ENCODE results near the gene RHOF.
"Not testable (repeated sequence)": the region's sequence is repeated elsewhere in the genome, so short reads cannot be mapped to it uniquely, and the experiment has no call there.

Gene RHOF

DNA sequence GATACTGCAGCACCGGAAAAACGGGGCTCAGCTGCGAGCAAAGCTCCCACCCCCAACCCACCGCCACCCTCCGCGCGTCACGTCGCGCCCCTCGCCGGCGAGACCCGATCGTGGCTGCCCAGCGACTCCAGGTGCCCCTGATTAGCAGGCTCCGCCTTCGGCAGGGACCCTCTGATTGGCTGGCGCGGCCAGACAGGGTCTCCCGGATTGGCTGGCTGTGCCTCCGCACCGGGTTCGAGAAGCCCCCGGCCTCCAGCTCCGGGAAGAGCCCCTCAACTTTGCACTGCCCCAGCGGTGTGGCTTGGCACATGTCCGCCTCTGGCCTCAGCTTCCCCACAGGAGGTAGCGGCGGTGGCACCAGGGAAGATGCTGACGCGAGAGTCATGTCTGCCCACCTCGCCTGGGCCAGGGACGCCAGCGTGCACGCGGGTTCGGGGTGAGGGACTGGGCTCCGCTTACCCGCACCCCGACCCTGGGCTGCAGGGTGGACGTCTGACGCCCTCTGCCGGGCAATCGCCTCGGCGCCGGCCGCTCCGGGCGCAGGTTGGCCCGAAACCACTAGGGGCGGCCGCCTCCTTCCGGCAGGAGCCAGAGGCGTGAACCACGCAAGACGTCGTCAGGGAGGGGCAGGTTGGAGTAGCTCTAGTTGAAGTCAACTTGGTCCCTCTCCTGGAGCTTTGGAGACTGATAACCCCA is 498 bp upstream of the RHOF start:
- in situ Hi-C loops (cut with HindIII; ENCODE audit: low sequenced_read_pairs): no loop called here

DNA sequence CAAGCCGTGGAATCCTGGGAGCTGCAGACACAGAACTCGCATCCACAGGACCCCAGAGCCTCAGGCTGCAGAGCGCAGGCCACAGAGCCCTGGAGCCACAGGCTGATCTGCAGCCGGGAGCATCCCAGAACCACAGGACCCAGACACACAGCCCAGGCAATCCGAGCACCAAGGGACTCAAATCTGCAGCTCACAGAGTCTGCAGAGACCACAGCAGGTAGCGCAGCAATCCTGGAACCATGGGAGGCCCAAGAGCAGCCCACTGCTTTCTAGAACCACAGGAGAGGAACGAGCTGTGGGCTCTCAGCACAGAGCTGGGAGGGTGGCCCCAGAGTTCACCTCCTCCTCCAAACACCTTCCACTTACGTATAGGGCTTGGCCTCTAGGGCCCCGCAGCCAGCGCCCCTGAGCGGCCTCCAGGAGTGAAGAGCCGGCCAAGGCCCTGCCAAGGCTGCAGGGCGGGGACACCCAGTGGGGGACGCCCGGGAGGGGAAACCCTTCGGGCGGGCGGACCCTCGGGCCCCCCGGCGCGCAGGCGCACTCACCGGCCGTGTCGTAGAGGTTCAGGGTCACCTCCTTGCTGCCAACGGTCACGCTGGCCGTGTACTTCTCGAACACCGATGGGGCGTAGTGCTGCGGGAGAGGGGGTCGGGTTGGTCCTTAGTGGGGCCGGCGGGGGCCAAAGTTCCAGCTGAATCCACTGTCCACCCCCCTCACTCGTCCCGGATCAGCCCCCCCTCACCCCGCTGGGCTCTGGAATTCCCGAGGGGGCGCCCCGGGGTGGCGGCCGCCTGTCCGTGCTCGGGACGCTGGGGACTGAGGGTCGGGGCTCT is 665 bp downstream of the RHOF start:
- in situ Hi-C loops (cut with HindIII; ENCODE audit: low sequenced_read_pairs): no loop called here

DNA sequence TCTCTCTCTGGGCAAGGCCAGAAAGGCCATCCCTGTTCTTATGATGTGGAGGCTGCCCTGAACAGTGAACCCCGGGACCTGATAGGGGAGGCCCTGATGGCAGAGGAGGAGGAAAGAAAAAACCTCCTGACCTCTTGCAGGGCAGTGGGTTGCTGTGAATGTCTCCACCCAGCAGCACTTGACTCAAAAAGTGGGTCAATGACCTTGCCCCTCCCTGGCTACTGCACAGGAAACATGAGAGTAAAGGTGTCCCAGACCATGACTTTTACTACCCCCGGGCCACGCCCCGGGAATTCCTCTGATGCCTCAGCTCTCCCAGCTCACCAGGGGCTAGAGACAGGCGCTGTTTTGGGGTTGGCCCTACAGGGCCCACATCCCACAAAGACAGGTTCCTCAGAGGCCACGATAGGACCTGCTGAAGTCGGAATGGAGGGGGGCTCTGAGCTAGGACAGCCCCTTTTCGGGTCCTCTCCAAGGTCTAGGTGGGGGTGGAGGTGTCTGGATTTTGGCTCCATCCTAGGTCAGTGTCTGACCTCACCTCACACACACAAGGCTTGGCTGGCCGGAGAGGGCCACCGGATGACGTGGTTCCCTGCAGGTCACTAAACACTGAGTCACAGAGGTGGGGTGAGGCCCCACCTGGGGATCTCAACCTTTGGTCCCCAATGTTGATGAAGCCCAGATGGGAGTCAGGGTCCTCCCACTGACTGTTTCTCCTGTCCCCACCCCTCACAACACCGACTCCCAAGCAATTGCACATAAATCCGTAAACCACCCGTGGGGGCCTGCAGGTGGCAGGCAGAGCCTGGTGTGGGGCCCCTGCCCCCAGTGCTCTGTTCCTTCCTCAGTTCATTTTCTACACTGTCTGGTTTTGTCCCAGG is 1.6 kb downstream of the RHOF start:
- in situ Hi-C loops (cut with HindIII; ENCODE audit: low sequenced_read_pairs): no loop called here

DNA sequence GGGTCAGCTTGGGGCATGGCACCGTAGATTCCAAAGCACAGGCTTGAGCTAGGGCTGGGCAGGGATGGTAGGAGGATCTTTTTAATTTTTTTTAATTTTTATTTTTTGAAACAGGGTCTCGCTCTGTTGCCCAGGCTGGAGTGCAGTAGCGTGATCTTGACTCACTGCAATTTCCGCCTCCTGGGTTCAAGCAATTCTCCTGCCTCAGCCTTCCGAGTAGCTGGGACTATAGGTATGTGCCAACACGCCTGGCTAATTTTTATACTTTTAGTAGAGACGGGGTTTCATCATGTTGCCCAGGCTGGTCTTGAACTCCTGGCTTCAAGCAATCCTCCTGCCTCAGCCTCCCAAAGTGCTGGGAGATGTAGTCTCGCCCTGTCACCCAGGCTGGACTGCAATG is 2.7 kb downstream of the RHOF start:
- in situ Hi-C loops (cut with HindIII; ENCODE audit: low sequenced_read_pairs): not testable (repeated sequence)

DNA sequence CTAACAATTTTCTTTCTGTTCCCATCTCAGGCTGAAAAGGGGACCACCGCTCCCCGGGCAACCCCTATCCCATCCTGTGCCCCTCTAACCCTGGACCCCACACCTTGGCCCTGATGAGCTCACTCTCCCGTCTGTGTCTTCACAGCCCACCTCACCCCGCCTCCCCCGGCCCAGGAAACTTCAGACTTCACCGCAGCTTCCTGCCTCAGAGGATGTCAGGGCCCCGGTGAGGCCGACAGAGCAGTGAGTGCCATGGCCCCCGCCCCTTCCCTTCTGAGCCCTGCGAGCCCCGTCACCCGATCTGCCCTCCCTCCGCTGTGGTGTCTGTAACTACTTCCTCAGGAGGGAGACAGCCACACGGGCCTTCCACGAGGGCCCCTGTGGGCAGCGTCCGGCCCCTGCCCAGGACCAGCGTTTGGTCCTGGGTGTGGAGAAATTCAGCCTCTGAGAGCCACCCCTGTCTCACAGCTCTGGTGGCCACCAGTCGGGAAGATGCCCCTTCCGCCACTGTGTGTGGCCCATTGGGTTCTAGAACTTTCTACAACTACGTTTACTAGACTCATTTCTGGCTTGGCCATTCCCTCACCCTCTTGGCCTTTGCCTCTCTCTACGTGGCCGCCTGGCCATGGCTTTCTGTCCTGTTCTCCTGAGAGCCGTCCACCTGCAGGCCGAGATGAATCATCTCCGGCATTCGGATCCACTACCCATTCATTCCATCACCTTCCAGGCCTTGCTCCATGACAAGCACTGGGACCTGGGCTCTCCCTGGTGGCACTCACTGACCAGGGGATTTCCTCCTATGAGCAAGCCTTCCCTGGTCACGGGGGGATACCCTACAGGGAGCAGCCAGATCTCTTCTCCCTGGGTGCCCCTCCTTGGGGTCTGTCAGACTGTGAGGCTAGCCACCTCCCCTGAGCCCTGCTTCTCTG is 3.4 kb downstream of the RHOF start:
- in situ Hi-C loops (cut with HindIII; ENCODE audit: low sequenced_read_pairs): loop anchor here (5.0 kb wide), 1 partner anchor 73 kb away; no protein-coding TSS in a partner anchor

DNA sequence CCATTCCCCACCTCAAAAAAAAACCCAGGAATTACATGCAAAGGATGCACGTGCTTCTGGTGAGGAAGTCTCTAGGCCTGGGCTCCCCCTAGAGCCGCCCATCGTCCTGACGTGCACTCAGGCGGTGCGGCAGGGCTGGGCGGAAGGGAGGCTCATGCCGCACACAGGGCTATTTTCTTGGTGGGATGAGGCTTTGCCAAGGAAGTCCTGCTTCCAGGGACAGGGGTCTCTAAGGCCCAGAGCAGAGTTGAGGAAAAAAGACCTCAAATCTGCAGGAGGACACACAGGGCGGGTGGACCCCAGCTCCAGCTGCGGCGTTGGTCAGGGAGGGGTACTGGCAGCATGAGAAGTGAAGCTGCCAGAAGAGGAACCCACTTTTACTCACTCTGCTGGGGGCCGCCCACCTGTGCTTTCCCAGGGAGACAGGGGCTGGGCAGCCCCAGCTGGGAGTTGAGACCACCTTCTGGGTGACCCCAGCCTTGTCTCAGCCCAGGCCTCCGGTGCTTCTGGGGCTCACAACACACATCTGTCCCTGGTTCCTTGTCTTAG is 4.2 kb downstream of the RHOF start:
- in situ Hi-C loops (cut with HindIII; ENCODE audit: low sequenced_read_pairs): loop anchor here (5.0 kb wide), 1 partner anchor 72 kb away; no protein-coding TSS in a partner anchor

DNA sequence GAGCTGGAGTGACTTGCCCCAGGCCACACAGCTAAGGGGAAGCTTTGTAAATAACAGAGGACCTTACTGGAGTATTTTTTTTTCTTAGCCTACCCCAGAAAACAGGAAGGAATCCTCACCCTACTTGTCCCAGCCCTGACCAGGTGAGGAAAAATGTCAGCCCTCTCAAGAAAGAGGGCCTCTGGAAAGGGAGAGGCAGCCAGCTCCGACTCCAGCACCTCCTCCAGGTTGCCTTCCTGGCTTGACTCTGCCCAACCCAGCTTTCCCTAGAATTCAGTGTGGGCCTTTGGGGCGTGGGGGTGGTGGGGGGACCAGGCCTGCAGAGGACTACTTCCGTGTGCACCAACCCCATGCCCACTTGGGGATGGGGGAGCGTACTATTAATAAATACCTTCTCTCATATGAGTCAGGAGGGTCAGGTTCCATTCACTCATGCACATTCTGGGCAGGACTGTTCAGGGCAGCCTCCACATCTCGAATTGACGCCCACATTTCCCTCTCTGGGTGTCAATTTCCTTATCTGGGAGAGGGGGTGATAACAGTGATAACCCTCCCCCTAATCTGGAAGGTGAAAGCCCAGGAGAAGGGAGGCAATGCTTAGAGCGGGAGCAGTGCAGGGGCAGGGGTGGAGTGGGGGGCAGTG is 5.2 kb downstream of the RHOF start:
- in situ Hi-C loops (cut with HindIII; ENCODE audit: low sequenced_read_pairs): loop anchor here (5.0 kb wide), 1 partner anchor 71 kb away; no protein-coding TSS in a partner anchor

DNA sequence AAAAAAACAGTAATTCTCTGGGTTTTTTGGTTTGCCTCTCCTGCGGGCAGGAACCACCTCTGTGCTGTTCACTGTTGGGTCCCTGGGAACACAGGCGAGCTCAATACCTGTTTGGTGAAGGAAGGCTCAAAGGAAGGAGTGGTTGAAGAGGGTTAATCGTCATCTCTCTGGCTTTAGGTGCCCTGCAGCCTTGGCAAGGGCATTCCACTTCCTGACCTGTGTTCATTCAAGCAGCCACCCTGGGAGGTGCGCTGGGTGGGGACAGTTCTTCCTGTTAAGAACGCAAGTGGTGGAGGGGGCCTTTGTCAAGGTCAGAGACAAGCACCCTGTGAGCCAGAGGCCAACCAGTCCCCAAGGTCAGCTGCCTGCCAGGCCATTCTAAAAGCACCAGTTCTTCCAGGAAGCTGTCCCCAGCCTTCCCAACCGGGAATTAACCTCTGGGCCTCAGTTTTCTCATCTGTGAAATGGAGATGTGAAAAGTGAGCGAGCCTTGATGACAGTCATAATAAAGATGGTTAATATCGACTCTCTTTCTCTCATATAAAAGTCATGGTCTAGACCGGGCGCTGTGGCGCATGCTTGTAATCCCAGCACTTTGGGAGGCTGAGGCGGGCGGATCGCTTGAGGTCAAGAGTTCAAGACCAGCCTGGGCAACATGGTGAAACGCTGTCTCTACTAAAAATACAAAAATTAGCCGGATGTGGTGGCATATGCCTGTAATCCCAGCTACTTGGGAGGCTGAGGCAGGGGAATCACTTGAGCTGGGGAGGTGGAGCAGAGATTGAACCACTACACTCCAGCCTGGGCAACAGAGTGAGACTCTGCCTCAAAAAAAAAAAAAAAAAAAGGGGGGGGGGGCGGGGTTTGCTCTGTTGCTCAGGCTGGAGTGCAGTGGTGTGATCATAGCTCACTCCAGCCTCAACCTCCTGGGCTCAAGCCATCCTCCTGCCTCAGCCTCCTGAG is 6.1 kb downstream of the RHOF start:
- in situ Hi-C loops (cut with HindIII; ENCODE audit: low sequenced_read_pairs): loop anchor here (5.0 kb wide), 1 partner anchor 70 kb away; no protein-coding TSS in a partner anchor

DNA sequence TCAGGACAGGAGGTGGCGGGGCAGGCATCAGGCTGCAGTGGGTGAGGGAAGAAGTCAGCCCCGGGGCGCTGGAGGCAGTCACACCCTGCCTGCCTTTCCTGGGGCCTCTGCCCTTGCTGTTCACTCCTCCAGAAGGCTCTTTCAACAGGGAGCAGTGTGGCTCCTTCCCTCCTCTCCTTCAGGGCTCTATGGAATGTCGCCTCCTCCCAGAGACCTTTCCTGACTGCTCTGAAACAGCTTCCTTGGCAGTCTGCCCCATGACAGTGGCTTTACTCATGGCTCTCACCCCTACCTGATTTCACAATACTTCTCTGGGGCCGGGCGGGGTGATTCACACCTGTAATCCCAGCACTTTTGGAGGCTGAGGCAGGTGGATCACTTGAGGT is 7.1 kb downstream of the RHOF start:
- in situ Hi-C loops (cut with HindIII; ENCODE audit: low sequenced_read_pairs): loop anchor here (5.0 kb wide), 1 partner anchor 69 kb away; no protein-coding TSS in a partner anchor

DNA sequence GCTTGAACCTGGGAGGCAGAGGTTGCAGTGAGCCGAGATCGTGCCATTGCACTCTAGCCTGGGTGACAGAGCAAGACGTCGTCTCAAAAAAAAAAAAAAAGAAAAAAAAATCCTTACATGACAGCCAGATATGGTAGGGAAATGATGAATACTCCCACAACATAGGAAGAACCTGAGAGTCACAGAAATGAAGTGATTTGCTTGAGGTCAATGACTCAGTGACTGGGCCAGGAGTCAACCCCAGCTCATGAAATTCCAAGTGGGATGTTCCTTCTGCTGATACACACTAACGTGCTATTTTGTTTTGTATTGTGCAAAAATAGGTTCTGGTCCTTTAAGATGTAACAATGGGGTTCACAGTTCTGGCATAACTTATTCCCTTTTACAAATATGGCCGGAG is 9.0 kb downstream of the RHOF start:
- in situ Hi-C loops (cut with HindIII; ENCODE audit: low sequenced_read_pairs): no loop called here

DNA sequence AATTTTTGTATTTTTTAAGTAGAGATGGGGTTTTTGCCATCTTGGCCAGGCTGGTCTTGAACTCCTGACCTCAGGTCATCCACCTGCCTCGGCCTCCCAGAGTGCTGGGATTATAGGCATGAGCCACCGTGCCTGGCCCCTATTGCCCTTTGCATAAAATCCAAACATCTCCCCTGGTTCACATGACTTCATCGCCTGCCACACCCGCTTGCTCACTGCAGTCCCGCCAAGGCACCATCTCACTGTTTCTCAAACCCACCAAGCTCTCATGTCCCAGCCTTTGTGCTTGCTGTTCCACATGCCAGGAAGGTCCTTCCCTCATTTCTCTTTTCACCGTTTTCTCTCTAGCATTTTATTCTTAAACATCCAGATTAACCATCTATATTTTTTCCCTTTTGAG is 9.7 kb downstream of the RHOF start:
- in situ Hi-C loops (cut with HindIII; ENCODE audit: low sequenced_read_pairs): no loop called here

DNA sequence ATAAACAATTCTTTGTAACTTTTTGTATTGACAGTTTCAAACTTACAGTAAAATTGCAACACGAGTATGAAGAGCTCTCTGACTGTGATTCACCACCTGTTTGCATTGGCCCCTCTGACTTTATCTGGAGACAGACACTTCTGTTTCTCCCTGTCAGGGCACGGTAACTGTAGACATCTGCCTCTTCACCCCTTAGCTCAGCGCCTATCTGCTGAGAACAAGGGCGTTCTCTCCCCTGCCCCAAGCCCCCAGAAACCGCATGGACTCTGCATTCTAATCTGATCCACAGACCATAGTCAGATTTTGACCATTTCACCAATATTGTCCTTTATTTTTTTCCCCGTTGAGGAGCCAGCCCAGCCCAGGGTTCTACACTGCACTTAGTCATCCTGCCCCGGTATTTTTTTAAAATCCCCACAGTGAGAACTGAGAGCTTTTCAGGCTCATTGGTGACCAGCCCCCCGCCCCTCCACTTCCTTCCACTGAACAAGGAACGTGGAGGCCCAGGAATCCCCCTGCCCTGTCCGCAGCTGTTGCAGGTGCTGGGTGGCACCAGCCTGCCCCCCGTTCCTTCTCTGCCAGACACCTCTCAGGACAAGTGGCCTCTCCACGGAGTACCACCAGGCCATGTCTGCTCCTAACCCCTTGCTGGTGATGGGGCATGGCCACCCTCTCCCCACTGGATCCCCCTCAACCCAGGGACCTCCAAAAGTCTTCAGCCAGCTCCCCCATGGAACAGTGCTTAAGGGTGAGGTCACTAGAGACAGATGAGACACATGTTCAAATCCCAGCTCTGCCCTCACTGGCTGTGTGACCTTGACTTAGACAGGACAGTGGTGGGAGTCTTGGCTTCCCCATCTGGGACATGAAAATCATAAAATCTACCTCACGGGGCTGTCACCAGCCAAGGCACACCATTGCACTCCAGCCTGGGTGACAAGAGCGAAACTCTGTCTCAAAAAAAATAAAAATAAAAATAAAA is 11.2 kb downstream of the RHOF start:
- in situ Hi-C loops (cut with HindIII; ENCODE audit: low sequenced_read_pairs): no loop called here

DNA sequence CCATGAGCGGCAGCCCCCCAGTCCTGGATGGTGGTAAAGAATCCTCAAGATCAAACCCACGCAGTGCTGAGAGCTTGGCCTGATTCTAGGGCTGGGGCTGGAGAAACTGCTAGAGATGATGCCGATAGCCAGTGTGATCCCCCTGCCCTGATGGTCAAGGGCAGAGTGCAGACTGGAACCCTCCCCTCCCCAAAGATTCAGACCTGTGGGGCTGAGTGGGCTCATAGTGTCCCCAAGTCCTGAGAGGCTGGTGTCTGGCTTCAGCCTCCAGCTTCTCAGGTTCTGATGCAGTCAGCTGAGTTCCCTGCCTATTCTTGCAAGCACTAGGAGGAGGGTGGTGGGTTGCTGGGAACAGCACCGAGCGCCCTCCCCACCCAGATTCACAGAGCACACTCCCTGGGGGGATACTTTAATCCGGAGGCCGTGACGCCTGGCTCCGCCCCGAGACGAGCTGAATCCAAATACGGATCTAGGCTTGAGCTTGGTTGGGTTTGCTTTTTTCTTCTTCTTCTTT is 11.9 kb downstream of the RHOF start:
- in situ Hi-C loops (cut with HindIII; ENCODE audit: low sequenced_read_pairs): no loop called here

DNA sequence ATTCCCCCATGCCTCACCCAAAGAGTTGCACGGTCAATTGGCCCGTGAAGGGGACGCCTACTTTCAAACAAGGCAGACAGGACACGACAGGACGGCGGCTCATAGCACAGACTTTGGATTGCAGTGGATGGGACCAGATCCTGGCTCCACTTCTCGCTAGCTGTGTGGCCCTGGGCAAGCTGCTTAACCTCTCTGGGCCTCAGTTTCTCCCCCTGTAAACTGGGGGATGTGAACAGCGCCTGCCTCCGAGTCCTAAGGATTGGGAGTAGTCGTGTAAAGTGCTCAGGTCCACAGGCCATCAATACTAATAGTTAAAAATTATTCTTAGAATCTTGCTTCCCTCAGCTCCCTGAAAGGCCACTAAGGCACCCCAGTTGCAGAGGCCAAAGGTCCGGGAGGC is 13.1 kb downstream of the RHOF start:
- in situ Hi-C loops (cut with HindIII; ENCODE audit: low sequenced_read_pairs): no loop called here

DNA sequence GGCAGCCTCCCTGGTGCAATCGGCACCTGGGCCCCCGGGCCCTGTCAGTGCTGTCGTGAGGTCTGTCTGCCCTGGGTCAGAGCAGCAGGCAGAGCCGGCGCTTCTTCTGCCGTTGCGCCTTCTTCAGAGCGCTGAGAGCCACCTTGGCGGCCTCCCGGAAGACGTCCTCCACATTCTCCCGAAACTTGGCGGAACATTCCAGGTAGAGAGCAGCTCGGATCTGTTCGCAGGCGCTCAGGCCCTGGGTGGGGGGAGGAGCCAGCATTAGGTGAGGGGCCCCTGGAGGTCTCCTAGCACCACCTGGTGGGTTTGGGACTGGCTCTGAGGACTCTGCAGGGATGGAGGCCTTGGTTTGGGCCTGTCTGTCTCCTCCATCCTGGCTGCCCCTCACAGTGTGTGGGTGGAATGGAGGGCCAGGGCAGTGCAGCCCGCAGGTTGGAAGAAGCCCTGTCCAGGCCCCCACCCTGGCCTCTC is 14.0 kb downstream of the RHOF start:
- in situ Hi-C loops (cut with HindIII; ENCODE audit: low sequenced_read_pairs): no loop called here

DNA sequence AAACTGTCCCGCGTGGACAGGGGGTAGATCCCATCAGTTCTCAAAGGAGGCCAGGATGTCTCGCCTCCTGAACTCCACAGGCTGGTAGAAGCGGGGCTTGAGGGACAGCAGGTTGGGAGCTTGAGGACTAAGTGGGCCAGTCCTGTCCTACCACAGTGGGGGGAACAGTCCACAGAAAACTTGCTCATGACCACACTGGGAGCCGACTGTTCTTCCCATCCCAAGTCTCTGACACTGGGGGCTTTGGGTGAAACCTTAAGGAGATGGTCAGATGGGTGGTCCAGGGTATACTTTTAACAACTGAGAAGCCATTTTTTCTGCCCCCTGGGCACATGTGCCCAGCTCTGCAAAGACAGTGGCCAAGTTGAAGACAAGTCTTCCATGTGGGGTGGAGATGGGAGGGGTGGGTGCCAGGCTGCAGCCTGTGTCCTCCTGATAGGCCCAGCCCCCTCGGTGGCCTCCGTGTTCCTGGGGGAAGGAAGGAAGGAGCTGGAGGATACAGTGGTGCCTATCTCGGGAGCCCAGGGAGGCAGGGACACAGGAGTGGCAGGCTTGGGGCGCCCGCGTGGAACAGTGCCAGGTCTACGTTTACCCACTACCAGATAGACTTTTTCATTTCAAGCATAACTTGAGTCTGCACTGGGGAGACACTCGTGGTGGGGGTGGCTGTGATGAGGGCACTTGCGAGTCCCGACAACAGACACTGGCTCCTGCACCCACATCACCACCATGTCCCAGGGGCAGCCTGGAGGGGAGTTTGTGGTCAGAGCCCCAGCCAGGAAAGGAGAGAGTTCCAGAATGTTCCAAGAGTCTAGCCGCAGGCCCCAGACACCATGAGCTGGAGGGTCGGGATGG is 14.7 kb downstream of the RHOF start:
- in situ Hi-C loops (cut with HindIII; ENCODE audit: low sequenced_read_pairs): no loop called here

Data from endothelial cell of hepatic sinusoid (primary cell).